ENCODE data around the gene PRKACG.
"Not testable (repeated sequence)": the region's sequence is repeated elsewhere in the genome, so short reads cannot be mapped to it uniquely, and the experiment has no call there.

The PRKACG gene

DNA sequence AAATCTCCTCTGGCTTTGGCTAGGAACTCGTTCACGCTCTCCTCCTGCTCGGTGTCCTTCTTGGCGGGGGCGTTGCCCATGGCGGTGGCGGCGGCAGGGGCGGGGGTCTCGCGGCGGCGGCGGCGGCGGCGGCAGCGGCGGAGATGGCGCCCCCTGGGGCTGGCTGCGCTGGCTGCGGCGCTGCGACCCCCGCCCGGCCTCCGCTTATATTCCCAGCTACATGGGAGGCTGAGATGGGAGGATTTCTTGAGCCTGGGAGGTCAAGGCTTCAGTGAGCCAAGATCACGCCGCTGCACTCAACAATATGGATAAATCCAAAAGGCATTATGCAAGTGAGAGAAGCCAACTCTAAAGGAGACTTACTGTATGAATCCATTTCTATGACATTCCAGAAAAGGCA is at the start of gene PRKACG:
Gene PRKACG (minus strand): TSS at position 101 of the 400 bp plus-strand sequence. CDS start 21 bp downstream, at position 80.
- in situ Hi-C loops (cut with MboI; ENCODE audit: low sequenced_read_pairs, unreplicated experiment), result no loop called here
- DNase-seq (ENCODE audit: low spot score), result no peak
- TF ChIP-seq, protein P1, sequence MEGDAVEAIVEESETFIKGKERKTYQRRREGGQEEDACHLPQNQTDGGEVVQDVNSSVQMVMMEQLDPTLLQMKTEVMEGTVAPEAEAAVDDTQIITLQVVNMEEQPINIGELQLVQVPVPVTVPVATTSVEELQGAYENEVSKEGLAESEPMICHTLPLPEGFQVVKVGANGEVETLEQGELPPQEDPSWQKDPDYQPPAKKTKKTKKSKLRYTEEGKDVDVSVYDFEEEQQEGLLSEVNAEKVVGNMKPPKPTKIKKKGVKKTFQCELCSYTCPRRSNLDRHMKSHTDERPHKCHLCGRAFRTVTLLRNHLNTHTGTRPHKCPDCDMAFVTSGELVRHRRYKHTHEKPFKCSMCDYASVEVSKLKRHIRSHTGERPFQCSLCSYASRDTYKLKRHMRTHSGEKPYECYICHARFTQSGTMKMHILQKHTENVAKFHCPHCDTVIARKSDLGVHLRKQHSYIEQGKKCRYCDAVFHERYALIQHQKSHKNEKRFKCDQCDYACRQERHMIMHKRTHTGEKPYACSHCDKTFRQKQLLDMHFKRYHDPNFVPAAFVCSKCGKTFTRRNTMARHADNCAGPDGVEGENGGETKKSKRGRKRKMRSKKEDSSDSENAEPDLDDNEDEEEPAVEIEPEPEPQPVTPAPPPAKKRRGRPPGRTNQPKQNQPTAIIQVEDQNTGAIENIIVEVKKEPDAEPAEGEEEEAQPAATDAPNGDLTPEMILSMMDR (IDR thresholded peaks at IDR 0.05; ENCODE audit: borderline replicate concordance, control extremely low read depth, extremely low read depth, insufficient read depth, missing control alignments), result no peak

DNA sequence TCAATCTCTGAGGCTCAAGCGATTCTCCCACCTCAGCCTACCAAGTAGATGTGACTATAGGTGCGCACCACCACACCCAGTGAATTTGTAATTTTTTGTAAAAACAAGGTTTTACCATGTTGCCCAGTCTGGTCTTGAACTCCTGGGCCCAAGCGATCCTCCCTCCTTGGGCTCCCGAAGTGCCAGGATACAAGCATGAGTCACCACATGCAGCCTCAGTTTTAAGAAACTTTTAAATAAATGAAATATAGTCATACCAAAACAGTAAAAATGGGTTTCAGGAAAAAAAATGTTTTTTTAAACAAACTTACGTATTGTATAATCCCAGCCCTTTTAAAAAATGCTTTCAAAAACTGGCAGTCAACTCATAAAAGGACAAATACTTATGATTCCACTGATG is 48.3 kb upstream of the PRKACG start:
- TF ChIP-seq, protein P1 (IDR thresholded peaks at IDR 0.05; ENCODE audit: borderline replicate concordance, control extremely low read depth, extremely low read depth, insufficient read depth, missing control alignments), result no peak
- in situ Hi-C loops (cut with MboI; ENCODE audit: low sequenced_read_pairs, unreplicated experiment), result loop anchor here (25.0 kb wide), 1 partner anchor 300 kb away; no protein-coding TSS in a partner anchor
- no peak for DNase-seq (ENCODE audit: low spot score)

DNA sequence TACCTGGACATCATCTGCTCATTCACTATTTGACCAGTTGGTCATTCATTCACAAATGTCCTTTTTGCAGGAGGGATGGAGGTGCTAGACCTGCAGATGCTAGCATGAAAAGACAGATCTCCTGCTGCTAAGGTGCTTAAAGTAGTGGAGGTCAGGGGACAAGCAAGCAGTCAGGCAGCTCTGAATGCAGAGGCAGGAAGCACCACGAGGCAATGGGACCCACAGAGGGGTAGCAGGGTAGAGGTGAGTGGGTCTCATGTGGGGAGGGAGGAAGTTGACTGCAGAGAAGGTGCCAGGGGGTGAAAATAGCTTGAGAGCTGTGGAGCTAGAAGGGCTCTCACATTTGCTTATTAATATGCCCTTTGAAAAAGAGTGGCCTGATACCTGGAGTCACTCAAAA is 46.9 kb upstream of the PRKACG start:
- in situ Hi-C loops (cut with MboI; ENCODE audit: low sequenced_read_pairs, unreplicated experiment), result loop anchor here (25.0 kb wide), 1 partner anchor 302 kb away; no protein-coding TSS in a partner anchor
- TF ChIP-seq, protein P1 (IDR thresholded peaks at IDR 0.05; ENCODE audit: borderline replicate concordance, control extremely low read depth, extremely low read depth, insufficient read depth, missing control alignments), result no peak
- no peak for DNase-seq (ENCODE audit: low spot score)

DNA sequence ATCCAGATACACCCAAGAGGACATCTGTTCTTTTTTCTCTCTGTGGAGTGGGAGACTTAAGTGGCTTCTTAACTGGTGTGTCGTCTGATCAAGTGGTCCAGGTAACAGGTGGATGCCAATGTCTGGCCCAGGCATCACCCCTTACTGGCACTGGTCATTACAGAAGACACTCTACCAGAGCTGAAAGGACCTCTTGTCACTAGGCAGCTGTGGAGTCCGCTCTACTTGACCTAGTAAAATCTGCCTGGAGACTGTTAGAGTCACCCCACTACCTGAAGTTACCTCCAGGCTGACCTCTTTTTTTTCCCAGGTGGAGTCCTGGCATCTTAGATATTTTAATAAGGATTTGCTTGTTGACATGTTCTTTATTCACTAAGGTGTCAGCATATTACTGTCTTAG is 44.2 kb upstream of the PRKACG start:
- in situ Hi-C loops (cut with MboI; ENCODE audit: low sequenced_read_pairs, unreplicated experiment), result loop anchor here (10.0 to 25.0 kb wide), 2 partner anchors 137 to 304 kb away; no protein-coding TSS in a partner anchor

DNA sequence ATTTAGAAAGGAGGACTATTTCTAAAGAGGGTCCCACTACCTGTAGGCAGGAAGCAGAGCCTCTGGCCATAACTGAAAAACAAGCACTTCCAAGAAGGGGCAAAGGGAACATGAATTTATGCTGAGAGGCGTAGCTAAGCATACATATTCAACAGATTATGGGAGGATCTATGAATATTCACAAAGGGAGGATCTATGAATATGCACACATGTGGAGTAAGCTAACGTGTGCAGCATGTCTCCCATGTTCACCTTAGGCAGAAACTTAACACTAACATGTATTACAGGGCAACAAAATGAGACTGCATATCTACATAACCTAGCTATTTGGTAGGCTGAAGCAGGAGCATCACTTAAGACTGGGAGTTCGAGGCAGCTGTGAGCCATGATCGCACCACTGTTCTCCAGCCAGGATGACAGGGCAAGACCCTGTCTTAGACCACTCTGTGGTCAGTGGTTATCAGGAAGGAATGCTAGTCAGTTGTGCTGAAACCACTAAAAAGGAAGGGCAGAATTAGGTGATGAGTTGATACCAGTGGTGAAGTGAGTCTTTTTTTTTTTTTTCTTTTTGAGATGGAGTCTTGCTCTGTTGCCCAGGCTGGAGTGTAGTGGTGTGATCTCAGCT is 42.4 kb upstream of the PRKACG start:
- in situ Hi-C loops (cut with MboI; ENCODE audit: low sequenced_read_pairs, unreplicated experiment), result loop anchor here (10.0 to 25.0 kb wide), 2 partner anchors 138 to 306 kb away; no protein-coding TSS in a partner anchor
- TF ChIP-seq, protein P1 (IDR thresholded peaks at IDR 0.05; ENCODE audit: borderline replicate concordance, control extremely low read depth, extremely low read depth, insufficient read depth, missing control alignments), result no peak
- DNase-seq (ENCODE audit: low spot score), result no peak

More for the DNA sequence above, 44.2 kb upstream of the PRKACG start:
- DNase-seq (ENCODE audit: low spot score), result no peak
- TF ChIP-seq, protein P1 (IDR thresholded peaks at IDR 0.05; ENCODE audit: borderline replicate concordance, control extremely low read depth, extremely low read depth, insufficient read depth, missing control alignments), result no peak

DNA sequence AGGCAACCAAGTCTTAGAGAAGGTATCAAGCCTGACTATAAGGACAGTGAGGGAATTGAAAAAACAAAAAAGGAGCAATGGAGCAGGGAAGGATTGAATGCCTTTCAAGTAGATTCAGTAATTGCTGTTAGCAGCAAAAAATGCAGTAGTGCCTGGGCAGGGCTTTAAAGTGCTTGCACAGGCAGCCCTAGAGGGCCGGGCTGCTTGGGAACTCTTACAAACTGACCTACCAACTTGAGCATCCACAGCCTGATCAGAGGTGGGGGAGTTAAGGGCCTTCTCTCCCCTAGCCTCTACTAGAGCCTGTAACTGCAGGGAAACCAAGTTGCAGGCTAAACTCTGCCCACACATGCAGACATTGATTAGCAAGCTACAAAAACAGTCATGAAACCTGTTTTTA is 41.1 kb upstream of the PRKACG start:
- TF ChIP-seq, protein P1 (IDR thresholded peaks at IDR 0.05; ENCODE audit: borderline replicate concordance, control extremely low read depth, extremely low read depth, insufficient read depth, missing control alignments), result no peak
- in situ Hi-C loops (cut with MboI; ENCODE audit: low sequenced_read_pairs, unreplicated experiment), result loop anchor here (10.0 to 25.0 kb wide), 2 partner anchors 140 to 307 kb away; no protein-coding TSS in a partner anchor

DNA sequence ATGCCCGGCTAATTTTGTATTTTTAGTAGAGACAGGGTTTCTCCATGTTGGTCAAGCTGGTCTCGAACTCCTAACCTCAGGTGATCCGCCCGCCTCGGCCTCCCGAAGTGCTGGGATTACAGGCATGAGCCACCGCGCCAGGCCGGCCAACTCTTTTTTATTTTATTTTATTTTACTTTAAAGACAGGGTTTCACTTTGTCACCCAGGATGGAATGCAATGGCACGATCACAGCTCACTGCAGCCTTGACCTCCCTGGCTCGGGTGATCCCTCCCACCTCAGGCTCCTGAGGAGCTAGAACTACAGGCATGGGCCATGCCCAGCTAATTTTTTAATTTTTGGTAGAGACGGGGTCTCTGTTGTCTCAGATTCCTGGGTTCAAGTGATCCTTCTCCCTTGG is 37.0 kb upstream of the PRKACG start:
- DNase-seq (ENCODE audit: low spot score), result not testable (repeated sequence)
- in situ Hi-C loops (cut with MboI; ENCODE audit: low sequenced_read_pairs, unreplicated experiment), result loop anchor here (10.0 to 25.0 kb wide), 2 partner anchors 144 to 311 kb away; no protein-coding TSS in a partner anchor

More for the DNA sequence above, 41.1 kb upstream of the PRKACG start:
- no peak for DNase-seq (ENCODE audit: low spot score)
